AG09309 (cell line): ENCODE measurements around the gene SND1.

ENCODE experiments used
- DNase-seq: peaks from one replicate; pipeline ENCODE4 v3.0.0-alpha.2; 2010; ENCODE audit warnings: low read depth
- H3K4me3 ChIP-seq: 2 replicates; pipeline ENCODE4 v1.5.1; 2011; ENCODE audit warnings: mild to moderate bottlenecking, low read depth, low read length, moderate library complexity; ENCODE audit not compliant: control insufficient read depth
- CTCF ChIP-seq: IDR thresholded peaks from 2 replicates; pipeline ENCODE4 v1.5.1; 2011; ENCODE audit warnings: mild to moderate bottlenecking, low read depth, low read length, inconsistent platforms; ENCODE audit not compliant: insufficient read depth, control insufficient read depth; ENCODE audit errors: missing control alignments

SND1 gene

DNA sequence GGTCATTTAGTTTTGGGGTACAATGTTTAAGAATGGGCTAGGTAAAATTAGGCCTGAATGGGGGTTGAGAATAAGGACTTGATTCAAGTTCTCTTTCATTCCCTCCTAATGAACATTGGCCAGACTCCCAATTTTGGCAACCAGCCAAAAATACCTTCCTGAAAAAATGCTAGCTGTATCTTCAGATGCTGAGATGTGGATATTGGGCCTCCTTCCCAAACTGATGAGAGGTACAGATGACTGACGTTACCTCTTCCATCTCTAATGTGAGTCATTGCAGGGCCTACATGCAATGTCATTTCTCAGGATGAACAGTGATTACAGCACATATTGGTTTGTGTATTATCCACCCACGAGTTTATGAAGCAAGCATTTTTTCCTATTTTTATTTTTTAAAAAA is 151.6 kb downstream of the SND1 start:
- no peak overlapping the region for H3K4me3 ChIP-seq
- no peak for DNase-seq
- no peak for TF ChIP-seq CTCF

DNA sequence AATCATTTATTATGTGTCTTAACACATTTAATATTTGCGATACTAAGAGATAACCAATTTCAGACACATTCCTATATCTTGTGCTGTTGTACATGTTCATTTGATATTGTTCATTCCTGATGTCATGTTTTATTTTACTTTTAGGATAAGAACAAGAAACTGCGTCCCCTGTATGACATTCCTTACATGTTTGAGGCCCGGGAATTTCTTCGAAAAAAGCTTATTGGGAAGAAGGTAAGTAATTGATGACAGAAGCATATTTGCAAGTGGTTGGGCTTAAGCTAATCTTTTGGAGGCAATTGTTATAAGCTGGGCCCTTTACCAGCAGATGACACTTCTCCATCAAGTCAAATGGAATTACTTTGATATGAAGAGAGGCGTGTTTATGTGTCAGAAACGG is 155.3 kb downstream of the SND1 start:
- TF ChIP-seq CTCF, result no peak
- H3K4me3 ChIP-seq, result no peak overlapping the region
- DNase-seq, result no peak

DNA sequence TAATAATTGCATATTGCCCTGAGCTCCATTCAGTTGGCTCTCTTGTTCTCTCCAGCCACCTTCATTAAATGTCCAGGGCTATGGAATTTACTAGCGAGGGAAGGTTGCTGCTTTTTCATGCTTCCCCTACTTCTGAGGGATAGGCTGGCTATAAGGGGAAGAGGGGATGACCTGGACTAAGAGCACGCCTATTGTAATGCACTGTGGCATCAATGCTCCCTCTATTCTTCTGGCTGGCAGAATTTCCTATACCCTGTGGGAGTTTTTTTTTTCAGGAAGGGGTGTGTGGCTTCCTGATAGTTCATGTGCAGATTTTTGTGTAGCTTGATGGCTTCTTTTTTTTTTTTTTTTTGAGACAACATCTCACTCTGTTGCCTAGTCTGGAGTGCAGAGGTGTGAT is 155.8 kb downstream of the SND1 start:
- TF ChIP-seq CTCF, result no peak
- DNase-seq, result no peak

GRCh38 chr7:127809261-127809702 is 157.3 kb downstream of the SND1 start:
- no peak for DNase-seq
- no peak overlapping the region for H3K4me3 ChIP-seq
- no peak for TF ChIP-seq CTCF

More for the DNA sequence above, 155.8 kb downstream of the SND1 start:
- H3K4me3 ChIP-seq, result no peak overlapping the region

DNA sequence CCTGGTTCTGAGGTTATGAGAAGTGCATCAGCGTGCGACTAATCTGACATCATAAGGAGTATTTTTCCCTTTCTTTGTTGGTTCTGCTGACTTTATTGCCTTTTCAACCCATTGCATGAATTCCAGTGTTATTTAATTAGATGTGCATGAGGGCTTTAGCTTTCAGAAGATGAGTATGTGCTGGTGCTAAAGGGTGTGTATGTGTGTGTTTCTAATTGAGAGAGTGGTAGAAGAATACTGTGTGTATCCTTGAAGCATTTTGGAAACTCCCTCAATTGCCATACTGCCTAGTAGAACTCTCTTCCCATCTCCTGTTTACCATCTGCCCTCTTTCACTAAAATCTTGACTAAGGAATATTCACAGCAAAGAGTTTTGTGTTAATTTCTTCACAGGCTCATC is 158.1 kb downstream of the SND1 start:
- H3K4me3 ChIP-seq, result no peak overlapping the region
- no peak for TF ChIP-seq CTCF
- DNase-seq, result no peak

DNA sequence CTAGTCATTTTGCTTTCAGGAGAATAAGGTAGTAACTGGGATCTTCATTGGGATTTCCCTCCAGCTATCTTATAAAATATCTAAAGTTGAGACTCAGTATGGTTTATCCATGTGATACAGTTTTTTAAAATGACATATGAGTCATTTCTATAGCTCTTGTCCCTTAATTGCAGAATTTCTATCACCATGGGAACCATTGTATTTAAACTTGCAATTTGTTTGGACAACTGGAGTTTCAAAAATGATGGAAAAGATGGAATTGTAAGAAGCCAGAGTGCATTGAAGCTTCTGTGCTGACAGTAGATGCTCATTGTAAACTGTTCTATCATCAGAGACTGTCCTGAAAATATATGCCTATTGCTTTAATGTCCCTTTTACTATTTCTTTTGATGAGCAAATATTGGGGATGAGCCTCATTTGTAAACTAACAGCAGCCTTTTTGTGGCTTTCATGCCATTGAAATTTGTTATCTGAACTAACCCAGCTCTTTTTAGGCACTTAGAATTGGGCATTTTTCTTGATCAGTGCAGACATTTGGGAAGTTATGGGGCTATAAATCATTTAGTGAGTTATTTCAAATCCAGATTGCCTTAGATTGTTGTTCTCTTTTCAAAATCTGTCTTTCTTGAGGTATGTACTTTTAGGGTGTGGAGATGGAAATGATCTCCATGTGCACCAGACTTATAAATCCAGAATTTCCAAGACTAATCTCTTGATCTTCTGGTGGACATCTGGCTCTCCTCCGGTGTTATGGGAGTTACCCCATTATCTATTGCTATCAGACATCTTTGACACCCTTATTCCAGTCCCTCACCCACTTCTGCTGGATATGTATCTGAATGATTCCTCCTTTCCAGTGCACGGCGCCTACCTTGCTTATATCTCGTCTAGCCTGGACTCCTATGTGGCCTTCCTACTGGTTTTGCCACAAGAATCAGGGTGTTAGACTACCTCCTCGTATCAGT is 159.0 kb downstream of the SND1 start:
- no peak for TF ChIP-seq CTCF
- DNase-seq, result no peak
- no peak overlapping the region for H3K4me3 ChIP-seq
